ENCODE results near the gene C2CD5. TPM values are rescaled to one million over a fixed set of nuclear protein-coding genes. Genes with fewer than 3 reads are reported as not detected.

C2CD5 gene
- total and polyA plus RNA-seq, 2 of the 4 experiments (the other 2 are of a cell fraction) = 14.5 to 15.8 TPM

DNA sequence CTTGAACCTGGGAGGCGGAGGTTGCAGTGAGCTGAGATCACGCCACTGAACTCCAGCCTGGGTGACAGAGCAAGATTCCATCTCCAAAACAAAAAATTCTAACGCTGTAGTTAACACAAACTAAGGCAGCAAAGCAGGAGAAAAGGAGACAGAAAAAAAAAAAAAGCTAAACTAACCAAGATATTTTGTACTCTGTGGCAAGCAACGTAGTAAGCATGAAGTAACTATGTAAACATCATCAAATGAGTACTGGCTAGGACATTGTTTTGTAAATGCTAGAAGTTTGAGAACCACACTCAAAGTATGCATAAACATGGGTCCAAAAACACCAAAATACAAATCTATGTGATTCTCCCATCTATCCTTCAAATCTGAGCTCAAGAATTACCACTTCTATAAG is 44.2 kb downstream of the C2CD5 start:
- no peaks in the 10 kb centered on the region for H3K79me1 ChIP-seq (ENCODE audit: low read depth in 1 of 2, low read length in 2 of 2)
- no peaks in the 10 kb centered on the region for H3K9me3 ChIP-seq (ENCODE audit: control insufficient read depth, insufficient read depth, low read length)
- no peak overlapping the region for H3K14ac ChIP-seq (replicated peaks; ENCODE audit: low read depth, low read length)
- no peak overlapping the region for H3K4me2 ChIP-seq (ENCODE audit: low read depth, low read length)
- H2AFZ ChIP-seq (replicated peaks; ENCODE audit: low read length, poor library complexity) = no peak overlapping the region
- H4K20me1 ChIP-seq (ENCODE audit: insufficient read depth, low read length) = no peaks in the 10 kb centered on the region
- H4K91ac ChIP-seq (ENCODE audit: insufficient read depth, low read depth, low read length) = no peak overlapping the region
- peaks cover 2% of the 10 kb centered on the region; the same call in 1 of the 2 replicates for H3K36me3 ChIP-seq (ENCODE audit: control insufficient read depth, insufficient read depth, low read length)
- H2BK120ac ChIP-seq (ENCODE audit: low read depth, low read length) = no peak overlapping the region
- no CpG with 5 or more reads among the region's 4 CpGs for WGBS, 2 experiments (ENCODE audit: extremely low coverage in 2 of 2, insufficient read length in 1 of 2)
- H2BK20ac ChIP-seq (ENCODE audit: low read depth, low read length) = no peak overlapping the region
- no peaks in the 10 kb centered on the region for H3K9me1 ChIP-seq (ENCODE audit: insufficient read depth, low read length)
- TF ChIP-seq NFE2L2 (IDR thresholded peaks at IDR 0.05; ENCODE audit: low read depth, low read length) (no peak), BHLHE40 (IDR thresholded peaks at IDR 0.05; ENCODE audit: low read depth, low read length) (no peak), SMC3 (IDR thresholded peaks at IDR 0.05; ENCODE audit: low read depth, low read length) (no peak), RFX5 (IDR thresholded peaks at IDR 0.05; ENCODE audit: low read depth, low read length) (no peak), MXI1 (IDR thresholded peaks at IDR 0.05; ENCODE audit: borderline replicate concordance, low read depth, low read length) (no peak)
- H3K4ac ChIP-seq (ENCODE audit: low read depth, low read length) = no peak overlapping the region
- H2BK5ac ChIP-seq (ENCODE audit: low read depth, low read length, poor library complexity, severe bottlenecking) = no peak overlapping the region
- dilution Hi-C loops (cut with HindIII; ENCODE audit: low sequenced_read_pairs, unreplicated experiment) (no loop called here), in situ Hi-C loops (cut with MboI; ENCODE audit: low sequenced_read_pairs) (no loop called here), intact Hi-C loops (cut with micrococcal nuclease) (no loop called here)
- no peak overlapping the region for H2BK15ac ChIP-seq (ENCODE audit: low read depth, low read length)
- DNase-seq (no peak), ATAC-seq (ENCODE audit: low read depth) (peak; percentile 53)
- H3K18ac ChIP-seq (ENCODE audit: low read depth, low read length) = no peak overlapping the region
- no TSS peak for BruUV-seq (replicated peaks)
- no peak overlapping the region for H3K56ac ChIP-seq (ENCODE audit: extremely low read depth, insufficient read depth, low read length)
- H3K27me3 ChIP-seq (ENCODE audit: control insufficient read depth, insufficient read depth, low read length) = no peaks in the 10 kb centered on the region
- H4K8ac ChIP-seq (ENCODE audit: low read depth in 2 of 2, low read length in 2 of 2) = no peak overlapping the region
- POLR2A ChIA-PET (ENCODE audit: unreplicated experiment) = interaction anchor here (0.6 kb wide), 1 partner anchor 18 kb away, joined by 5 read pairs; no protein-coding TSS in a partner anchor
- H3K4me3 ChIP-seq (ENCODE audit: insufficient read depth, low read depth, low read length) = no peak overlapping the region
- no peak overlapping the region for H3K27ac ChIP-seq (ENCODE audit: insufficient read depth, low read length)
- no peak overlapping the region for H3K23ac ChIP-seq (ENCODE audit: low read depth, low read length)
- no peak overlapping the region for H4K5ac ChIP-seq (ENCODE audit: low read depth, low read length)
- H3K4me1 ChIP-seq (ENCODE audit: control insufficient read depth, insufficient read depth, low read length) = no peaks in the 10 kb centered on the region
- CTCF ChIA-PET = interaction anchor here (0.8 kb wide), 1 partner anchor 22 kb away, joined by 3 read pairs; no protein-coding TSS in a partner anchor
- H3K9ac ChIP-seq (ENCODE audit: low read depth, low read length) = no peak overlapping the region
- H2AK9ac ChIP-seq (replicated peaks; ENCODE audit: low read depth, low read length, poor library complexity) = no peak overlapping the region
- H2AK5ac ChIP-seq (ENCODE audit: low read depth, low read length) = no peak overlapping the region

Measured in IMR-90 (cell line).